GM12872 (cell line): ENCODE results near the gene KLHL21.

ENCODE experiments used
- TF ChIP-seq, protein P1 (sequence below): IDR thresholded peaks from 3 replicates; pipeline ENCODE4 v1.5.1; 2011; ENCODE audit warnings: low read depth, mild to moderate bottlenecking, low read length, moderate library complexity; ENCODE audit not compliant: insufficient read depth

KLHL21 gene

DNA sequence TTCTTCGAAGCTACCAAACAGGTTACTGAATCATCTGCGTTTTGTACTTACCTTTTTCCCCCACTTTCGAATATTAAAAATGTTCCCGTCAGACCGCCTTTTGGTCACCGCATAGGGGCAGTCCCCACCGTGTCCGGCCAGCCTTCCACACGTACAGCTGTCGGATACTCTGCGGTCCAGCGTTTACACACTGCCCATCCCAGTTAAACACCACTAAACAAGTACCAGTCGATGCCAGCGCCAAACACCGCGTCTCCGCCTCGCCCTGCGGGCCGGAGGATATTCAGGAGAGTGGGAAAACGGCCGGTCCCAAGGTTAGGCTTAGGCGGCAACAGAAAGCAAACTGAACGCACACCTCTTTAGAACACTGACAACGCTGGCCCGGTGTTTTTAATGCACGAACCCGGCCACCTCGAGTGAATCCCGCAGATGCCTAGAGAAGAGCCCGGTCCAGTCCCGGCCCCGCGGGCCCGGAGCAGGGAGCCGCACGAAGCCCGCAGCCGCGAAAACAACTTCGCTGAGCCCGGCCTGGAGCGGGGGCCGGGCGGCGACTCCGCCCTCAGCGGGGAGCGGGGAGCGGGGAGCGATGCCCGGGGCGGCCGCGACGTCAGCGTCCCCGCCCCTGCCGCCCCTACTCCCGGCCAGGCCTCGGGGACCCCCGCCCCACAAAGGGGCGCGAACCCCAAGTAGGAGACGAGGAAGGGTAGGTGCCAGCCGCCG is 10.1 kb upstream of the KLHL21 start:
- TF ChIP-seq, protein P1, sequence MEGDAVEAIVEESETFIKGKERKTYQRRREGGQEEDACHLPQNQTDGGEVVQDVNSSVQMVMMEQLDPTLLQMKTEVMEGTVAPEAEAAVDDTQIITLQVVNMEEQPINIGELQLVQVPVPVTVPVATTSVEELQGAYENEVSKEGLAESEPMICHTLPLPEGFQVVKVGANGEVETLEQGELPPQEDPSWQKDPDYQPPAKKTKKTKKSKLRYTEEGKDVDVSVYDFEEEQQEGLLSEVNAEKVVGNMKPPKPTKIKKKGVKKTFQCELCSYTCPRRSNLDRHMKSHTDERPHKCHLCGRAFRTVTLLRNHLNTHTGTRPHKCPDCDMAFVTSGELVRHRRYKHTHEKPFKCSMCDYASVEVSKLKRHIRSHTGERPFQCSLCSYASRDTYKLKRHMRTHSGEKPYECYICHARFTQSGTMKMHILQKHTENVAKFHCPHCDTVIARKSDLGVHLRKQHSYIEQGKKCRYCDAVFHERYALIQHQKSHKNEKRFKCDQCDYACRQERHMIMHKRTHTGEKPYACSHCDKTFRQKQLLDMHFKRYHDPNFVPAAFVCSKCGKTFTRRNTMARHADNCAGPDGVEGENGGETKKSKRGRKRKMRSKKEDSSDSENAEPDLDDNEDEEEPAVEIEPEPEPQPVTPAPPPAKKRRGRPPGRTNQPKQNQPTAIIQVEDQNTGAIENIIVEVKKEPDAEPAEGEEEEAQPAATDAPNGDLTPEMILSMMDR: no peak

DNA sequence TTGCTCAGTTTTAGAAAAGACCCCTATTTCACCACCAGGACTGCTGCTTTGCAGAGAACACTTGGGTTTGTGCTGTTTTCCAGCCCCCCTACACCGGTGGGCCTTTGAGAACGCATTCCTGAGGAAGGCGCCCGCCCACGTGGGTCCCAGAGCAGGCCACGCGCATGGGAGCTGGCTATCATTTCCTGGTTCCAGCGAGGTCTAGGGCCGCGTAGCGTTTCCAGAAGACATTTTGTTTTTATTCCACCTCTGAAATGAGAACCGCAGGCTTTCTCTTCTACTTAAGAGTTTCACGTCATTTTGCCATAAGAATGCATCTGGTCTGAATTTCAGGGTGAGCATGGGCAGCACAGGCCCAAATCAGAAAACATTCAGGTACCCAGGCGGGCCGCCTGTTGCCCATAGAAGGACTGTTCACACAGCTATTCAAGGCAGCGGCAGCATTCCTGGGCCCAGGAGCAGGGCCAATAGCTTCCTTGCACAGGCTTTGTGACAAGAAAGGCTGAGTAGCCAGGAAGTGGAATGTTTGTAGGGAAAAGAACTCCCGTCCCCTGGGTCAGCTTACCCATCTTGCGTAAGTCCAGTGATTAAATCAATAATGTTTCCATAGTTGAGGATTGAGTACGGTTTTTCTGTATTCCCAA is 1.4 kb upstream of the KLHL21 start:
- TF ChIP-seq, protein P1: 0 out of 3 replicates have a peak, but pooled peaks have one; percentile 5

DNA sequence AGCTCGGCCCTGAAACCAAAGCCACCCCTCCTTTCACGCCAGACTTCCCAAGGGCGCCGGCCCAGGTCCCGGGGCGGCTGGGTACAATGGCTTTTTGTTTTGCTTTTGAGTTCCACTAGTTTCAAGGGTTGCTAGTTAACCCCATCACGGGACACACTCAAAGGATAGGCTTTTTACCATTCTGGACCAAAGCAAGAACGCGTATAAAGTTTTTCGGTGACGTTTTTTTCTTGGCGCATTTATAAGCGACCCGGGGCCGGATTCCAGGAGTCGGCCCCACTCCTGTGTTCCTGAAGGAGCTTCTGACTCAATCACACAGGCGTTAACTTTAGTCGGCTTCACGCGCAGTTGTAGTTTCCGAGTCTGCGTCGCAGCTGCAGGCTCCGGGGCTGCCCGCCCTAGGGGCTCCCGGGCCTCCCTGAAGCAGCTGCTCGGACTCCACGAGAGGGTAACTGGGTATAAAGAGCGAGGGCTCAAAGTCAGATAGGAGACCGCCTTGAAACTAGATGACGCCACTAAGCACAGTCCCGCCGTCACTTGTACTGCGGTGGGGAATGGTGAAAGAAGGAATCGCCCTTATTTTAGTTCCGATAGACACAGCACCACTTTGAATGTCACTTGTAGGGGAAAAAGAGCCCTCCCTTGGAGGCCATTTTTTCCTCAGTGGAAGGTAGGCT is 707 bp upstream of the KLHL21 start:
- TF ChIP-seq, protein P1: no peak

DNA sequence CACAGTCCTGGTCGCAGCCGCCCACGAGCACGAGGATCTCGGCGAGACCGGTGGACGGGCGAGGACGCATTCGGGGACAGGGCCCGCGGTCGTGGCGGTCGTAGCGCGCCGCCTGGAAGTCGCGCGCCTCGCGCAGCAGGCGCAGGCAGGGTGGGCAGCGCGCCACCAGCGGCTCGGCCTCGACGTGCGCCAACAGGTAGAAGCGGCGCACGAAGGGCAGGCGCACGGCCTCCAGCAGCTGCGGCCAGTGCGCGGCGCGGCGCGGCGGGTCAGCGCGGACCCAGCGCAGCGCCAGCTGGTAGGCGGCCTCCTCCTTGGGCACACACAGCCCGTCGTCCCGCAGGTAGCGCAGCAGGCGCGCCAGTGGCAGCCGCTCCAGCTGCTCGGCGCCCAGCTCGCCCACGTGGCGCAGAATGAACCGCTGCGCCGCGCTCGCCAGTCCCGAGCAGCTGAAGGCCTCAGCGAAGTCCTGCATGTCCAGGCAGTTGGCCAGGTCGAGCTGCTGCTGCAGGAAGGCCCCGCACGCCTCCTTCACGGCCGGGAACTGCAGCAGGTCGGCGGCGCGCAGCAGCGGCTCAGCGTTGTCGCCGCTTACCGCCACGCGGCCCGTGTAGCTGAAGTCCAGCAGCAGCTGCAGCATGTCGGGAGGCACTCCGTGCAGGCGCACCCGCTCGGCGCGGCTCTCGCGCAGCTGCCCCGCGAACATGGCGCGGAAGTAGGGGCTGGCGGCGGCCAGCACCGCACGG is 573 bp downstream of the KLHL21 start:
- TF ChIP-seq, protein P1: no peak

DNA sequence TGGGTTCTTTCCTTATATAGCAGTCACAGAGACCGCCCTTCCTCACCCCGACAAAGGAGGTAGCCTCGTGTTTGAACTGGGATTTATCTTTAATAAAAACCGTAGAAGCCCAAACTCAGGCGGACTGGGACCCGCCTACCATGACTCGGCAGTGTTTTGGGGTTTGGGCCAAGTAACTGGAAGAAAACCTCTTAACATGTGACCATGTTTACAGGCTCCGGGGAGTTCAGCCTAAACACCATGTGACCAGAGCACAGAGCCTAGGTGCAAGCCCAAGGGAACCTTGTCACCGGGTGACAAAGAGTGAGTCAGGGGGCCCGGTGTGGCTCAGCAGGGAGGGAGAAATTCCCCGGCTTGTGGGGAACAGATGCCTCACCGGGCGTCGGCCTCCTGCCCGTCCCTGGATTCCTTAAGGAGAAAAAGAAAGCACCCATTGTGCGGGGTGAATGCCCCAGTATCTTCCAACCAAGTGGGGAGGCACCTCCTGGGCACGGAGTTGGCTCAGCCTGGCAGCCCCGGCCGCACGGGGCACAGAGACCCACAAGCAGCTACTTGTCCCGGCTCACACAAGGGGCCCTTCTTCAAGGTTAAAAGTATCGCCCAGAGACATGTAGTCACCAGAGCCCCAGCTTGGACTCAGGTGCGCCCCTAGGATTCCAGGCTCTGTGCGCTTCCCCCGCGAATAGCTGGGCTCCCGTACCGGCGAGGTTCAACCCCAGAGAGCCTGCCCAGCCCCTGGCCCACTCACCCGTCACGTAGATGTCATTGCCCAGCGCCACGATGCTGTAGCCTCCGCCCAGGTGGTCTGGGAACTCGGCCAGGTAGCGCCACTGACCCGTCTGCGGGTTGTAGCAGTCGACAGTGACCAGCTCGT is 1.4 kb downstream of the KLHL21 start:
- TF ChIP-seq, protein P1: 0 out of 3 replicates have a peak, but pooled peaks have one; percentile 24

DNA sequence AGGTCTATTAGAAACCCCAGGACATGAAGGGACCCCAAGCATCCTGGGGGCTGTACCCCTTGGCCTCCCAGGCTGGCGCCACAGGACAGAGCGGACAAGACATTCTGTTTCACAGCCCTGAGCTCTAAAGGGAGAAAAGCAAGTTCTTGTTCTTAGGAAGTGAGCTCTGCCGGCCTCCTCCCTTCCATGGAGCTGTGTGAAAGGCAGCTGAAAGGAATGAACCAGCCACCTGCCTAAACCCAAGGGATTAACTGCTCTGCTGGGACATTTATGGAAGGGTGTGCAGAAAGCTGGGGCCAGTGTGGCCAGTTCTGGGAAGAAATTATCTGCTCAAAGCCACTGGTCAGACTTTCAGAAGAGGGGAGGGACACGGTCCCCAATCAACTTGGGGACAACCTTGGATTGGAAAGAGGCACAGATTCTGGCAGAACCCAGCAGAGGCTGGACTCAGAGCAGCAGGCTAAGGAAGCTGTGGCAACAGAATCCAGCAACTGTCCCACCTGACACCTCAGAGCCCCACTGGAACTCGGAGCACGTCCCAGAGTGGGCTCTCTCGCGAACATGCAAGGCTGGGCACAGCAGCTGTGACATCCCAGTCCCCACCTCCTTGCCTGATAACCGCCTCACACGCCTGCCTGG is 2.1 kb downstream of the KLHL21 start:
- TF ChIP-seq, protein P1: no peak
